CD14-positive monocyte (primary cell): ENCODE data around the gene LPO. TPM values are rescaled to one million over a fixed set of nuclear protein-coding genes. Genes with fewer than 3 reads are reported as not detected.

Experiments used
- DNase-seq, 3 donors: peaks; one replicate each; pipeline ENCODE4 v3.0.0-alpha.2; 2011 to 2022
- H2AFZ ChIP-seq: 2 replicates; pipeline ENCODE4 v1.6.0; 2012; ENCODE audit warnings: mild to moderate bottlenecking, low read depth, low read length, inconsistent platforms; ENCODE audit not compliant: insufficient read depth, poor library complexity, severe bottlenecking
- H3K27ac ChIP-seq, 2 donors: 1 replicate in 1 of 2; 2 replicates in 1 of 2; pipeline ENCODE4 v1.5.1; 2012 to 2013; ENCODE audit warnings: low read length in 2 of 2, control low read depth in 1 of 2, inconsistent platforms in 1 of 2, low read depth in 1 of 2, mild to moderate bottlenecking in 1 of 2
- H3K27me3 ChIP-seq, 2 donors: one replicate each; pipeline versions ENCODE4 v1.6.0 to v1.6.1; 2011 to 2013; ENCODE audit warnings: low read length in 2 of 2; ENCODE audit not compliant: control insufficient read depth in 2 of 2, insufficient read depth in 2 of 2
- H3K36me3 ChIP-seq, 2 donors: replicated peaks in 1 of 2; 1 replicate in 1 of 2; 2 replicates in 1 of 2; pipeline versions ENCODE4 v1.5.1 to v1.6.1; 2012 to 2013; ENCODE audit warnings: low read length in 2 of 2, control low read depth in 1 of 2, inconsistent platforms in 1 of 2, mild to moderate bottlenecking in 1 of 2; ENCODE audit not compliant: insufficient read depth in 2 of 2, control insufficient read depth in 1 of 2
- H3K4me1 ChIP-seq, 2 donors: 1 replicate in 1 of 2; 2 replicates in 1 of 2; pipeline versions ENCODE4 v1.5.1 to v1.6.1; 2012 to 2013; ENCODE audit warnings: low read length in 2 of 2, control low read depth in 1 of 2, inconsistent platforms in 1 of 2, mild to moderate bottlenecking in 1 of 2, moderate library complexity in 1 of 2; ENCODE audit not compliant: insufficient read depth in 2 of 2, control insufficient read depth in 1 of 2
- H3K4me2 ChIP-seq: replicated peaks from 2 replicates; pipeline ENCODE3; 2012; ENCODE audit warnings: low read length, moderate library complexity, mild to moderate bottlenecking; ENCODE audit not compliant: poor library complexity, severe bottlenecking; ENCODE audit errors: extremely low read depth
- H3K4me3 ChIP-seq, 3 experiments: fragments of 200-600 bp in 1 of 3; sonication (generic) in 1 of 3; replicated peaks in 1 of 3; 1 replicate in 2 of 3; 2 replicates in 1 of 3; pipeline ENCODE4 v1.5.1; 2011 to 2013; ENCODE audit warnings: low read length in 3 of 3, mild to moderate bottlenecking in 3 of 3, control low read depth in 2 of 3, low read depth in 2 of 3, inconsistent platforms in 1 of 3, moderate library complexity in 1 of 3
- H3K79me2 ChIP-seq: 2 replicates; pipeline ENCODE4 v1.6.0; 2012; ENCODE audit warnings: mild to moderate bottlenecking, control low read depth, inconsistent platforms, low read length, moderate library complexity; ENCODE audit not compliant: insufficient read depth
- H3K9ac ChIP-seq: 2 replicates; pipeline ENCODE4 v1.6.0; 2017; ENCODE audit warnings: low read length, mild to moderate bottlenecking; ENCODE audit not compliant: insufficient read depth, poor library complexity, severe bottlenecking
- H3K9me3 ChIP-seq, 2 donors: replicated peaks in 1 of 2; 1 replicate in 1 of 2; 2 replicates in 1 of 2; pipeline versions ENCODE4 v1.5.1 to v1.6.1; 2012 to 2013; ENCODE audit warnings: low read length in 2 of 2, control low read depth in 1 of 2; ENCODE audit not compliant: control insufficient read depth in 1 of 2, insufficient read depth in 1 of 2
- H4K20me1 ChIP-seq: 2 replicates; pipeline ENCODE4 v1.6.0; 2012; ENCODE audit warnings: mild to moderate bottlenecking, low read length, control low read depth, moderate library complexity; ENCODE audit not compliant: insufficient read depth
- H3K27ac Mint-ChIP-seq, 7 donors: one replicate each; pipeline ENCODE4 v1.8.0; 2020; ENCODE audit warnings: mild to moderate bottlenecking in 7 of 7, mixed read lengths in 7 of 7, moderate library complexity in 6 of 7, inconsistent platforms in 2 of 7
- H3K27me3 Mint-ChIP-seq, 3 donors: one replicate each; pipeline ENCODE4 v1.8.0; 2021 to 2022; ENCODE audit warnings: low read depth in 3 of 3, mild to moderate bottlenecking in 3 of 3, mixed read lengths in 3 of 3, moderate library complexity in 3 of 3, inconsistent platforms in 1 of 3
- H3K36me3 Mint-ChIP-seq, 2 donors: one replicate each; pipeline ENCODE4 v1.8.0; 2020; ENCODE audit warnings: mixed read lengths in 2 of 2, inconsistent platforms in 1 of 2, mild to moderate bottlenecking in 1 of 2
- H3K4me1 Mint-ChIP-seq: one replicate; pipeline ENCODE4 v1.8.0; 2020; ENCODE audit warnings: mild to moderate bottlenecking, mixed read lengths
- H3K4me3 Mint-ChIP-seq, 2 donors: one replicate each; pipeline ENCODE4 v1.8.0; 2020; ENCODE audit warnings: mild to moderate bottlenecking in 2 of 2, mixed read lengths in 2 of 2, moderate library complexity in 1 of 2
- H3K9me3 Mint-ChIP-seq, 7 donors: one replicate each; pipeline ENCODE4 v1.8.0; 2020 to 2022; ENCODE audit warnings: mixed read lengths in 7 of 7, mild to moderate bottlenecking in 6 of 7, moderate library complexity in 6 of 7, inconsistent platforms in 2 of 7
- CTCF ChIP-seq: fragments of 200-600 bp; IDR thresholded peaks from one replicate; pipeline ENCODE4 v1.8.0; 2022; ENCODE audit warnings: antibody characterized with exemption, mild to moderate bottlenecking
- WGBS: methylation state at CpG from one replicate; pipeline ENCODE4 v1.1.5; 2013; ENCODE audit warnings: missing lambda C conversion rate; ENCODE audit not compliant: insufficient coverage; 5-methylcytosine and 5-hydroxymethylcytosine counted together
- intact Hi-C, 2 donors: fragments of 100-400 bp; cut with micrococcal nuclease; formaldehyde crosslinking; loops; one replicate each; pipeline versions ENCODE4 v1.15.0 to v1.15.1; 2023
- polyA plus RNA-seq, 3 donors: library from polyadenylated mRNA; depleted of rRNA in 1 of 3; unstranded in 2 of 3; stranded (reverse) in 1 of 3; fragments of 300-500 nt in 2 of 3; fragments of >200 nt in 1 of 3; fragmentation: Illumina TruSeq in 2 of 3; gene quantifications; 1 replicate in 2 of 3; 2 replicates in 1 of 3; pipeline ENCODE4 v1.2.3, GENCODE V29; 2012 to 2021

The LPO gene
- polyA plus RNA-seq, 3 donors: 0.04 to 0.43 TPM; not detected in 1

GRCh38 chr17:58280480-58281217 is 42.3 kb downstream of the LPO start, which contains the start of gene MPO:
TSS of gene MPO (minus strand) at chr17:58280935. CDS start at chr17:58280758, 177 bp downstream.
- peaks cover 0 to 3% (median 0%) of the 10 kb centered on the region in 3 donors for H3K27me3 Mint-ChIP-seq
- Histone ChIP-seq H2AFZ (peak within 1 kb of the TSS; percentile 92), H3K4me3 (peak within 1 kb of the TSS in 2 of 3 experiments; percentile 54 to 74), H3K36me3 (no peaks in the 10 kb centered on the region), H4K20me1 (no peaks in the 10 kb centered on the region), H3K9ac (peak within 1 kb of the TSS; percentile 54), H3K4me2 (peak within 1 kb of the TSS; percentile 74), H3K79me2 (peaks cover 89% of the 10 kb centered on the region), H3K27ac (peak within 1 kb of the TSS; percentile 69 to 84), H3K27me3 (no peaks in the 10 kb centered on the region), H3K4me1 (peaks cover 87 to 94% of the 10 kb centered on the region in 2 donors), H3K9me3 (no peaks in the 10 kb centered on the region)
- no CpG with 5 or more reads among the region's 5 CpGs for WGBS
- H3K4me3 Mint-ChIP-seq: peak within 1 kb of the TSS; percentile 76 to 93
- H3K27ac Mint-ChIP-seq: peak within 1 kb of the TSS; percentile 78 to 98 (median 92)
- H3K9me3 Mint-ChIP-seq: no peaks in the 10 kb centered on the region
- intact Hi-C loops: no loop called here
- no peaks in the 10 kb centered on the region for H3K36me3 Mint-ChIP-seq
- no peak for TF ChIP-seq CTCF
- H3K4me1 Mint-ChIP-seq: peaks cover 91% of the 10 kb centered on the region
- no peak for DNase-seq

- no peaks in the 10 kb centered on the region for H3K36me3 Mint-ChIP-seq
- H3K36me3 ChIP-seq: no peaks in the 10 kb centered on the region
- H3K27ac ChIP-seq: no peak overlapping the region
- no peak overlapping the region for H3K4me3 ChIP-seq
- no peaks in the 10 kb centered on the region for H4K20me1 ChIP-seq
- no peak for DNase-seq
- peaks cover 88 to 94% of the 10 kb centered on the region in 2 donors for H3K4me1 ChIP-seq
- H2AFZ ChIP-seq: peak overlapping the region; percentile 17
- peak overlapping the region in 5 of 7 donors; percentile 62 to 87 (median 73) for H3K27ac Mint-ChIP-seq
- intact Hi-C loops: no loop called here
- no peaks in the 10 kb centered on the region for H3K27me3 ChIP-seq
- peaks cover 86% of the 10 kb centered on the region for H3K4me1 Mint-ChIP-seq
- no peak overlapping the region for H3K4me3 Mint-ChIP-seq
- no peaks in the 10 kb centered on the region for H3K9me3 Mint-ChIP-seq
- 0% methylated on average over 1 of the region's 2 CpGs for WGBS
- H3K79me2 ChIP-seq: peaks cover 82% of the 10 kb centered on the region
- no peak for TF ChIP-seq CTCF
- H3K27me3 Mint-ChIP-seq: peaks cover 0 to 3% (median 0%) of the 10 kb centered on the region in 3 donors
- no peak overlapping the region for H3K9ac ChIP-seq
- H3K4me2 ChIP-seq: peak overlapping the region; percentile 3
- no peaks in the 10 kb centered on the region for H3K9me3 ChIP-seq
These were observed 43.2 kb downstream of the LPO start for GRCh38 chr17:58281511-58282011.
